ENCODE measurements around the gene MSANTD1.

The MSANTD1 gene

GRCh38 chr4:3233391-3234071 lies 15.4 kb upstream of the MSANTD1 start:
- DNase-seq (ENCODE audit: low read depth) = no peak

DNA sequence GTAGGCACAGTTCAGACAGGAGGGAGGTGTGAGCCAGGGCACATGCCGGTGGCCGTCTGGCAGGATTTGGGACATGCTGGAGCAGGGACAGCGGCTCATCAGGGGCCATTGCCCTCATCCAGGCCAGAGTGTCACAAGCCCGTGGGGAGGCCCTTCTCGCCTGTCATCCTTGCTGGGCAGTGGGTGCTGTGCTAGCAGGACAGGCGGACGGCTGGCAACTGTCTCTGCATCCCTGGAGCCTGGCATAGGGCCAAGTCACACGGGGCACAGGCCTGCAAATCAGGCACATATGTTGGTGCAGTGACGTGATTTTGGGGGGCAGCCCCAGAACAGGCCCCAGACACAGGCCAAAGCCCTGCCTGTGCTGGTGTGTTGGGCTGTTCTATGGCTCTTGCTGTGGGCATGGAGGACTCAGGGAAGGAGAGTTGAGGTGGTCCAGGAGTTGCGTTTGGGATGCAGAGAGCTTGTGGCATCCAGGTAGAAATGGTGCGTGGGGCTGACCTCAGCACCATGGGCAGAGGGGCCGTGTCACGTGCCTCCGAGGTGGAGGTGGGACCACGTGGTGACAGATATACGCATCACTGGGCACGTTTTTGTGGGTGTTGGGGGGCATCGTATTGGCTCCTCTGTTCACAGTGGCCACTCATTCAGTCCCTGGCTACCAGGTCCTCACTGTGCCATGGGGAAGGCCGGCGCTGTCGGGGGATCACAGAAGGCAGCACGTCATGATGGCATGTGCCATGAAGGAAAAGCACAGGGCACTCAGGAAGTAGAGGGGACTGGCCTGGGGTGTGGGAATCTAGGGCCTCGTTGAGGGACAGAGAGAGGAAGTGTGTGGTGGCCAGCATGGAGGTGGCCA lies 14.6 kb upstream of the MSANTD1 start:
- no peak for DNase-seq (ENCODE audit: low read depth)

GRCh38 chr4:3235030-3235345 lies 14.0 kb upstream of the MSANTD1 start:
- DNase-seq (ENCODE audit: low read depth) = no peak

GRCh38 chr4:3235581-3235980 lies 13.4 kb upstream of the MSANTD1 start:
- DNase-seq (ENCODE audit: low read depth) = no peak

- no peak for DNase-seq (ENCODE audit: low read depth)
Measured at GRCh38 chr4:3236326-3236878, 12.6 kb upstream of the MSANTD1 start.

GRCh38 chr4:3237266-3237665 lies 11.7 kb upstream of the MSANTD1 start:
- no peak for DNase-seq (ENCODE audit: low read depth)

GRCh38 chr4:3237712-3238560 lies 11.0 kb upstream of the MSANTD1 start:
- no peak for DNase-seq (ENCODE audit: low read depth)

DNA sequence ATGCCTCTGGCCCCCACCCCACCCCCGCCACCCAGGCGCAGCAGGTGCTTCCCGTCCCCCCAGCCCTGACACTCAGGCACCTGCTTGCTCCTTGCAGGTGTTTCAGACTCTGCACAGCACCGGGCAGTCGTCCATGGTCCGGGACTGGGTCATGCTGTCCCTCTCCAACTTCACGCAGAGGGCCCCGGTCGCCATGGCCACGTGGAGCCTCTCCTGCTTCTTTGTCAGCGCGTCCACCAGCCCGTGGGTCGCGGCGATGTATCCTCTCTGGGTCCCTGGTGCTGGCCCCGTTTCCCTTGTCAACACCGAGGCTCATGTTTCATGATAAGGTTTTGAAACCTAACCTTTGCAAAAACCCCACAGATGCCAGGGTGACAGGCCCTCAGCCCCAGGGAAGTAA lies 10.2 kb upstream of the MSANTD1 start:
- no peak for DNase-seq (ENCODE audit: low read depth)

DNA sequence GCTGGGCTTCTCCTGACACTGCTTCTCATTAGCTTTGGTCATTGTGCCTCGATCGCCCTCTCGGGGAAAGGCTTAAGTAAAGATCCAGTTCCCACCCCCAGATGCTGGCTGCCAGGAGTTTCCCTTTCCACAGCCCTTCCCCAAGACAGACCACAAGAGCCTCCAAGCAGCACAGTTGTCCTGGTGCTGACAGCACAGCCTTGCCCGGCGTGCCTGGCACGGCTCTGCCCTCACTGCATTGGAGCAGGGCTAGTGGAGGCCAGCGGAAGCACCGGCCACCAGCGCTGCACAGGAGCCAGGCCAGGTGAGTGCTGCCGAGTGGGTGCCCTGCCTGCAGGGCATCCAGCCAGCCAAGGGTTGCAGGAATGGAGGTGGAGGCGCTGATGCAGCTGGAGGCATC lies 9.7 kb upstream of the MSANTD1 start:
- no peak for DNase-seq (ENCODE audit: low read depth)

DNA sequence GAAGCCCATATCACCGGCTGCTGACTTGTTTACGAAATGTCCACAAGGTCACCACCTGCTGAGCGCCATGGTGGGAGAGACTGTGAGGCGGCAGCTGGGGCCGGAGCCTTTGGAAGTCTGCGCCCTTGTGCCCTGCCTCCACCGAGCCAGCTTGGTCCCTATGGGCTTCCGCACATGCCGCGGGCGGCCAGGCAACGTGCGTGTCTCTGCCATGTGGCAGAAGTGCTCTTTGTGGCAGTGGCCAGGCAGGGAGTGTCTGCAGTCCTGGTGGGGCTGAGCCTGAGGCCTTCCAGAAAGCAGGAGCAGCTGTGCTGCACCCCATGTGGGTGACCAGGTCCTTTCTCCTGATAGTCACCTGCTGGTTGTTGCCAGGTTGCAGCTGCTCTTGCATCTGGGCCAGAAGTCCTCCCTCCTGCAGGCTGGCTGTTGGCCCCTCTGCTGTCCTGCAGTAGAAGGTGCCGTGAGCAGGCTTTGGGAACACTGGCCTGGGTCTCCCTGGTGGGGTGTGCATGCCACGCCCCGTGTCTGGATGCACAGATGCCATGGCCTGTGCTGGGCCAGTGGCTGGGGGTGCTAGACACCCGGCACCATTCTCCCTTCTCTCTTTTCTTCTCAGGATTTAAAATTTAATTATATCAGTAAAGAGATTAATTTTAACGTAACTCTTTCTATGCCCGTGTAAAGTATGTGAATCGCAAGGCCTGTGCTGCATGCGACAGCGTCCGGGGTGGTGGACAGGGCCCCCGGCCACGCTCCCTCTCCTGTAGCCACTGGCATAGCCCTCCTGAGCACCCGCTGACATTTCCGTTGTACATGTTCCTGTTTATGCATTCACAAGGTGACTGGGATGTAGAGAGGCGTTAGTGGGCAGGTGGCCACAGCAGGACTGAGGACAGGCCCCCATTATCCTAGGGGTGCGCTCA lies 8.7 kb upstream of the MSANTD1 start:
- DNase-seq (ENCODE audit: low read depth) = no peak

- DNase-seq (ENCODE audit: low read depth) = no peak
Measured at GRCh38 chr4:3240936-3241522, 7.9 kb upstream of the MSANTD1 start.

DNA sequence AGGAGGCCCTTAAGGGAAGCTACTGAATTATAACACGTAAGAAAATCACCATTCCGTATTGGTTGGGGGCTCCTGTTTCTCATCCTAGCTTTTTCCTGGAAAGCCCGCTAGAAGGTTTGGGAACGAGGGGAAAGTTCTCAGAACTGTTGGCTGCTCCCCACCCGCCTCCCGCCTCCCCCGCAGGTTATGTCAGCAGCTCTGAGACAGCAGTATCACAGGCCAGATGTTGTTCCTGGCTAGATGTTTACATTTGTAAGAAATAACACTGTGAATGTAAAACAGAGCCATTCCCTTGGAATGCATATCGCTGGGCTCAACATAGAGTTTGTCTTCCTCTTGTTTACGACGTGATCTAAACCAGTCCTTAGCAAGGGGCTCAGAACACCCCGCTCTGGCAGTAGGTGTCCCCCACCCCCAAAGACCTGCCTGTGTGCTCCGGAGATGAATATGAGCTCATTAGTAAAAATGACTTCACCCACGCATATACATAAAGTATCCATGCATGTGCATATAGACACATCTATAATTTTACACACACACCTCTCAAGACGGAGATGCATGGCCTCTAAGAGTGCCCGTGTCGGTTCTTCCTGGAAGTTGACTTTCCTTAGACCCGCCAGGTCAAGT lies 6.9 kb upstream of the MSANTD1 start:
- DNase-seq (ENCODE audit: low read depth) = no peak

- no peak for DNase-seq (ENCODE audit: low read depth)
Measured at GRCh38 chr4:3243136-3243780, 5.7 kb upstream of the MSANTD1 start.

GRCh38 chr4:3244002-3244401 lies 5.0 kb upstream of the MSANTD1 start:
- DNase-seq (ENCODE audit: low read depth) = no peak

- DNase-seq (ENCODE audit: low read depth) = no peak
Measured at GRCh38 chr4:3244747-3245146, 4.2 kb upstream of the MSANTD1 start.

DNA sequence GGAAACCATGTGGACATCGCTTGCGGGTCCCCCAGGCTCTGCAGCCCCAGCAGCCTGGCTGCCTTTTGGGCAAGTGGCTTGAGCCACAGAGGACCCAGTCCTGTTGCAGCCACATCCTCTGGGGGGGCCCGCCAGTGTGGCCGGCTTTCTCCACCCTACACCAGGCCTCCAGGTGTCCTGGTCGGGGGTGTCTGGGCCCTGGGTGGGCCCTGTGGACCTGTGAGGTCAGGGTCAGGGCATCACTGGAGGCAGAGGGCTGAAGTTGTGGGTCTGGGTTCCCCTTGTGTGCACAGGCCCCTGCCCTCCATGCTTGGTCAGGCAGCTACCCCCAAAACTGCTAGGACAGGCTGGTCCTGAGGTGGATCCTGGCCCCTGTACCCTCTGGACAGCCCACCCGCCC lies 3.3 kb upstream of the MSANTD1 start:
- no peak for DNase-seq (ENCODE audit: low read depth)

- DNase-seq (ENCODE audit: low read depth) = no peak
Measured at GRCh38 chr4:3246458-3247398, 2.2 kb upstream of the MSANTD1 start.

DNA sequence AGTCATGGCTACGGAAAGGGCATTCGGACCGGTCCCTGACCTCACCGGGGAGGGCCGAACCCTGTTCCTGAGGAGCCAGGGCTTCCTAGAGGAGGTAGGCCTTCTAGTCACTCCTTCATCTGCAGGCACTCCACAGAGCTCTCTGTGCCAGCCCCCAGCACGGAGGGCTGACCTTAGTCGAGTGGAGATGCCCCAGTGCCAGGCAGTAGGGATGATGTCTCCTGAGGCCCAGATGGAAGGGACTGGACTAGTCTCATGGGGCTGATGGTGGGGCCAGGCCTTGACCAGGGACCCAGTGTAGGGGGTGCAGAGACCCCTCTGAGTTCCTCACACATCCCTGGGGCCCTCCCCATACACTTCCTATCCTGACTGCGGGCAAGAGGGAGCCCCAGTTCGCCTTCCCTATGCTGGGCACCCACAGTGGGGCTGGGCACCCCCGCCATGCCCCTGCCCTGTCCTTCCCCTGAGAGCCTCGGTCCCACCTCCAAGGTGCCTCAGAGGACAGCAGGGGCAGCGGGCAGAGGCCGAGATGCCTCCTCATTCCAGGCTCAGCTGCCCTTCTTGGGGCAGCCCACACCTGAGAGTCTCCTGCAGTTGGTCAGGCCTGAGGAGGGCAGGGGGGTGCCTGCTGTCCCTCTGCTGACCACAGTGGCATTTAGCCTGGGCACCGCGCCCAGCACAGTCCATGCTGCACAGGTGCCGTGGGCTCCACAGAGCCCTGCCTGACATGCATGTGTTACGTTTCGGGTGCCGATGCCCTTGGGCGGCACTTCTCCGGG lies 1.4 kb upstream of the MSANTD1 start:
- no peak for DNase-seq (ENCODE audit: low read depth)

Measured in stromal cell of bone marrow (primary cell).